PFSK-1 (cell line): ENCODE data around the gene GNG8.

Experiments used
- FOXP2 ChIP-seq: optimal IDR thresholded peaks from 2 replicates; pipeline ENCODE3; 2011; ENCODE audit warnings: borderline replicate concordance, control low read depth, inconsistent platforms; ENCODE audit not compliant: insufficient read depth; ENCODE audit errors: extremely low read length, extremely low read depth
- POLR2AphosphoS5 ChIP-seq: IDR thresholded peaks from 2 replicates; pipeline ENCODE4 v1.6.1; 2012; ENCODE audit warnings: low read depth, mild to moderate bottlenecking, control low read depth, low read length, moderate library complexity
- SIN3A ChIP-seq: IDR thresholded peaks from 2 replicates; pipeline ENCODE4 v1.6.1; 2012; ENCODE audit warnings: mild to moderate bottlenecking, low read length, moderate library complexity, borderline replicate concordance; ENCODE audit not compliant: insufficient read depth
- TAF1 ChIP-seq: IDR thresholded peaks from 2 replicates; pipeline ENCODE4 v1.6.1; 2012; ENCODE audit warnings: low read length, control low read depth, borderline replicate concordance; ENCODE audit not compliant: insufficient read depth
- TF ChIP-seq, protein P1 (sequence below), 2 experiments: IDR thresholded peaks; 2 replicates each; pipeline versions ENCODE4 v1.6.1 to v1.8.0; 2011 to 2012; ENCODE audit warnings: low read depth in 2 of 2, low read length in 2 of 2, control low read depth in 1 of 2, inconsistent platforms in 1 of 2, mild to moderate bottlenecking in 1 of 2, moderate library complexity in 1 of 2; ENCODE audit not compliant: insufficient read depth in 1 of 2

Gene GNG8

DNA sequence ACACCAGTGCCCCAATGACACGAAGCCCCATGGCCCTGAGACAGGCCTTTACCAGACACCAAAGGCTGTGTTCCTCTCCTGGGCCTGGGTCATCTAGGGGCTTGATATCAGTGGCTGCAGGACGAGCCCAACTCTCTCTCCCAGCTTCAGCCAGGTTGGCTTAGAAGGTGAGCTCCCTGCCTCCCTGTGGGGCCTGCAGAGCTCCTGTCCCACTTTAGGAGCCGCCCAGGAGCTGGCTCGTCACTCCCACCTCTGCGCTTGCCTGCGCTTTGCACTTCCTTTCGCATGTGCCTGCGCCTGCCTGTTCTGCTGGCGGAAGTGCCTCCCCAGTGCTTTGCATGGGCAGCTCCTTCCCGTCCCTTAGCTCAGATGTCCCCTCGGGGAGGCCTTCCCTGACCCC is 30.0 kb downstream of the GNG8 start:
- no peak for TF ChIP-seq FOXP2
- no peak for TF ChIP-seq POLR2AphosphoS5
- TF ChIP-seq, protein P1, sequence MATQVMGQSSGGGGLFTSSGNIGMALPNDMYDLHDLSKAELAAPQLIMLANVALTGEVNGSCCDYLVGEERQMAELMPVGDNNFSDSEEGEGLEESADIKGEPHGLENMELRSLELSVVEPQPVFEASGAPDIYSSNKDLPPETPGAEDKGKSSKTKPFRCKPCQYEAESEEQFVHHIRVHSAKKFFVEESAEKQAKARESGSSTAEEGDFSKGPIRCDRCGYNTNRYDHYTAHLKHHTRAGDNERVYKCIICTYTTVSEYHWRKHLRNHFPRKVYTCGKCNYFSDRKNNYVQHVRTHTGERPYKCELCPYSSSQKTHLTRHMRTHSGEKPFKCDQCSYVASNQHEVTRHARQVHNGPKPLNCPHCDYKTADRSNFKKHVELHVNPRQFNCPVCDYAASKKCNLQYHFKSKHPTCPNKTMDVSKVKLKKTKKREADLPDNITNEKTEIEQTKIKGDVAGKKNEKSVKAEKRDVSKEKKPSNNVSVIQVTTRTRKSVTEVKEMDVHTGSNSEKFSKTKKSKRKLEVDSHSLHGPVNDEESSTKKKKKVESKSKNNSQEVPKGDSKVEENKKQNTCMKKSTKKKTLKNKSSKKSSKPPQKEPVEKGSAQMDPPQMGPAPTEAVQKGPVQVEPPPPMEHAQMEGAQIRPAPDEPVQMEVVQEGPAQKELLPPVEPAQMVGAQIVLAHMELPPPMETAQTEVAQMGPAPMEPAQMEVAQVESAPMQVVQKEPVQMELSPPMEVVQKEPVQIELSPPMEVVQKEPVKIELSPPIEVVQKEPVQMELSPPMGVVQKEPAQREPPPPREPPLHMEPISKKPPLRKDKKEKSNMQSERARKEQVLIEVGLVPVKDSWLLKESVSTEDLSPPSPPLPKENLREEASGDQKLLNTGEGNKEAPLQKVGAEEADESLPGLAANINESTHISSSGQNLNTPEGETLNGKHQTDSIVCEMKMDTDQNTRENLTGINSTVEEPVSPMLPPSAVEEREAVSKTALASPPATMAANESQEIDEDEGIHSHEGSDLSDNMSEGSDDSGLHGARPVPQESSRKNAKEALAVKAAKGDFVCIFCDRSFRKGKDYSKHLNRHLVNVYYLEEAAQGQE (IDR thresholded peaks at IDR 0.05; ENCODE audit: insufficient read depth in 1 of 2, low read depth in 2 of 2, low read length in 2 of 2) = no peak
- TF ChIP-seq SIN3A = no peak
- TF ChIP-seq TAF1 = no peak

DNA sequence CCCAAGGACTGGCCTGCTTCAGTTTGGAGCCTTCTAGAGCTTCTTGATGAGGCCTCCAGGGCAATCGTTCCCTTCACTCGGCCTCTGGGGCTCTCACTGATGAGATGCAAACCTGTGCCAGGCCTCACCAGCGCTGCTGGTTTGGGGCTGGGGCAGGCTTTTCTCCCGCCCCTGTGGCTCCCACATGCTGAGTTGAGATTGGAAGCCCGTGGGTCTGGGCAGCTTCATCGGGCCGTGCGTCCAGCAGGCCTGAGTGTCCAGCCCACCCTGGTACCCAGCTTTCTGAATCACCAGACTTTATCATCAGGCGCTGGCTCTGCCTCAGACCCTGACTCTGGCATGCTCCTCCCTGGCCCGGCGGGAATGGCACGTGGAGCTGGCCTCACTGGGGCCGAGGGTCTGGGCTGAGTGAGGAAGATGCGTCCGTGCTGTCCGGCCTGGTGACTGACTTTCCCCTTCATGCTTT is 30.6 kb downstream of the GNG8 start:
- no peak for TF ChIP-seq POLR2AphosphoS5
- no peak for TF ChIP-seq FOXP2
- TF ChIP-seq TAF1 = no peak
- TF ChIP-seq, protein P1 (IDR thresholded peaks at IDR 0.05; ENCODE audit: insufficient read depth in 1 of 2, low read depth in 2 of 2, low read length in 2 of 2) = no peak
- TF ChIP-seq SIN3A = no peak

DNA sequence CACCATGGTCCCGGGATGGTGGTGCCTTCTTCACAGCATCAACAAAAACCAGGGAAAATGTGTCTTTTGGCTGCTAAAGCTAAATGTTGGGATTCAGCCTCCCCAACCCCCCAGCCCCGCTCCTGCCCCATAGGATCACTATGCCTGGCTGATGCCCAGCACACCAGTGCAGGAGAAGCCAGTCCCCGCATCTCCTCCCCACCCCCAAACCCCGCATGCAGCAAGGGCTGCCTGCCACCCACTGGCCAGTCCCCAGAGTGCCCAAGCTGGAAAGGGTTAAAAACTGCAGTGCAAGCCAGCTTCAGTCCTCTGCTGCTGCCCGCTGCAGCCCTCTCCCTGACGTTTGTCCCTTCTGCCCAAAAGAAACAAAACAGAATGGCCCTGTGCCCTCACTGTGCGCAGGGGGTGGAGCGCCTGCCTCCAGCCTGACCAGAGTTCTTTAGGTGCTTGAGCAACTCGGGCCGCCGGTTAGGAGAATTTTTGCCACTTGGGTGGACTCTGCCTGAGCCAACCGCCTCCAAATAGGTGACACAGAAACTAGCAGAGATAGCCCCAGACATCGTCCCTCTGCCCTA is 31.1 kb downstream of the GNG8 start:
- TF ChIP-seq POLR2AphosphoS5 (no peak), FOXP2 (no peak), SIN3A (no peak), TAF1 (no peak)
- TF ChIP-seq, protein P1 (IDR thresholded peaks at IDR 0.05; ENCODE audit: insufficient read depth in 1 of 2, low read depth in 2 of 2, low read length in 2 of 2) = no peak

DNA sequence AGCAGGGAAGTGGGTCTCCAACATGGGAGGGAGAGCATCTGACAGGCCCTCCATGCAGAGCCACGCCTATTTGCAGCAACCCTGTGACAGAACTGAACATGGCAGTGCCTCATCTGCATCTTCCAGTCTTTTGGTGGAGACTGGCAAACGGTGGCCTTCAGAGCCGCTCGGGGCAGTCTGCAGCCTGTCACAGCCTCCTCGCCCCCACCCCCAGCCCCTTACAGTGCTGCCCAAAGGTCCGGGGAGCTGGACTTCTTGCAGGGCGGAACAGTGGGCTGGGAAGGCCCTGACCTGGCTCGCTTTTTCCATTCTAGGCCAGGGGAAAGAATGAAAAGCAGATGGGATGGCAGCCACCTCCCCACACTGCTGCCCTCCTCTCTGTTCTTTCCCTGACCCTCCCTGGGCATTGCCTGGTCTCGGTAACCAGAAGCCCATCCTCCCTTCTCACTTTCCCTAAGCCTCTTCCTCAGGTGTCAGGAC is 32.2 kb downstream of the GNG8 start:
- no peak for TF ChIP-seq POLR2AphosphoS5
- TF ChIP-seq FOXP2 = no peak
- TF ChIP-seq TAF1 = no peak
- TF ChIP-seq SIN3A = no peak
- TF ChIP-seq, protein P1 (IDR thresholded peaks at IDR 0.05; ENCODE audit: insufficient read depth in 1 of 2, low read depth in 2 of 2, low read length in 2 of 2) = no peak

DNA sequence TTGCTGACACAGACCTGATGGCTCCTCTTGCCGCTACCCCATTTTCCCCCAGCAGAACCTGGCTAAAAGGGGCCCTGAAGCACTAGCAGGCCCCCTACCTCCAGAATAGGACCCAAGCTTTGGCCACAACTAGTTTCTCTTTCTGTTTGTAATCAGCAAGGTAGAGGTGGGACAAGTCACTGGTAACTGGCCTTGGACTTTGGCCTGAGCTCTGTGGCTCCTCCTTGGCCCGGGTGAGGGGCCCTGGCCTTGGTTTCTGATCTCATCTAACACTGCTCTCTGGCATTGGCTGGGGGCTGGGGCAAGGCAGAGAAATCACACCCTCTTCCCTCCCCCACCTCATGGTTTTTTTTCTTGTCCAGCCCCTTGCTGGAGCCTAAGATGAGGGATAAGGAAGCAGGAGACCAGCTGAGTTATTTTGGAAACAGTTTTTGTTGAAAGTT is 32.8 kb downstream of the GNG8 start:
- TF ChIP-seq SIN3A (no peak), TAF1 (no peak), POLR2AphosphoS5 (no peak), FOXP2 (no peak)
- TF ChIP-seq, protein P1 (IDR thresholded peaks at IDR 0.05; ENCODE audit: insufficient read depth in 1 of 2, low read depth in 2 of 2, low read length in 2 of 2) = no peak
